Brain microvascular endothelial cell (primary cell): ENCODE data around the gene KIF18A.

Experiments
- DNase-seq: peaks from one replicate; pipeline ENCODE4 v3.0.0-alpha.2; 2020
- H3K27ac ChIP-seq: fragments of 250-450 bp; sonication (Bioruptor Pico); 2 replicates; pipeline ENCODE4 v1.5.1; 2020; ENCODE audit warnings: mild to moderate bottlenecking, moderate library complexity
- H3K27me3 ChIP-seq: fragments of 250-450 bp; sonication (Bioruptor Pico); replicated peaks from 2 replicates; pipeline ENCODE4 v1.5.1; 2020; ENCODE audit warnings: mild to moderate bottlenecking
- H3K36me3 ChIP-seq: fragments of 250-450 bp; sonication (Bioruptor Pico); replicated peaks from 2 replicates; pipeline ENCODE4 v1.5.1; 2020; ENCODE audit warnings: mild to moderate bottlenecking
- H3K4me3 ChIP-seq: 2 replicates; pipeline ENCODE4 v1.5.1; 2011; ENCODE audit warnings: low read depth, mild to moderate bottlenecking, control low read depth, low read length, moderate library complexity
- in situ Hi-C: cut with HindIII; loops from 2 replicates; pipeline ENCODE4 v1.10.0; 2017; ENCODE audit warnings: low sequenced_read_pairs, low pct_ligation_motif_present
- TF ChIP-seq, protein P1 (sequence below): IDR thresholded peaks from 2 replicates; pipeline ENCODE4 v1.5.1; 2011; ENCODE audit warnings: low read depth, mild to moderate bottlenecking, moderate library complexity, low read length, control low read depth, inconsistent platforms; ENCODE audit errors: missing control alignments

KIF18A gene

DNA sequence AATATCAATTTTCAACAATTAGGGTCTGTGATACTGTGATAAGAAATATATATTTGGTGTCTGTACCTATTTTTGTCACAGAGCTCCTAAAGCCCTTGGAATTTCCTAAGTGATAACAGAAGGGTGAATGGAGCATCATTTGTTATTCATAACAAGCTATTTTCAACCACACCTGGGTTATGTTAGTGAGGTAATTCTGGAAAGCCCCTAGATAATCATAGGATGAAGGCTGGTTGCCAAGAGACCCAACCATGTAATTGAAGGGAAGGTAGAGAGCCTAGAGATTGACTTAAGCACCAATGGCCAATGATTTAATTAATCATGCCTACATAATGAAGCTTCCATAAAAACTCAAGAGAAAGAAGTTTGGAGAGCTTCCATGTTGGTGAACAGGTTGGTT lies 109.4 kb downstream of the KIF18A start:
- in situ Hi-C loops: no loop called here
- no peak overlapping the region for H3K4me3 ChIP-seq
- TF ChIP-seq, protein P1, sequence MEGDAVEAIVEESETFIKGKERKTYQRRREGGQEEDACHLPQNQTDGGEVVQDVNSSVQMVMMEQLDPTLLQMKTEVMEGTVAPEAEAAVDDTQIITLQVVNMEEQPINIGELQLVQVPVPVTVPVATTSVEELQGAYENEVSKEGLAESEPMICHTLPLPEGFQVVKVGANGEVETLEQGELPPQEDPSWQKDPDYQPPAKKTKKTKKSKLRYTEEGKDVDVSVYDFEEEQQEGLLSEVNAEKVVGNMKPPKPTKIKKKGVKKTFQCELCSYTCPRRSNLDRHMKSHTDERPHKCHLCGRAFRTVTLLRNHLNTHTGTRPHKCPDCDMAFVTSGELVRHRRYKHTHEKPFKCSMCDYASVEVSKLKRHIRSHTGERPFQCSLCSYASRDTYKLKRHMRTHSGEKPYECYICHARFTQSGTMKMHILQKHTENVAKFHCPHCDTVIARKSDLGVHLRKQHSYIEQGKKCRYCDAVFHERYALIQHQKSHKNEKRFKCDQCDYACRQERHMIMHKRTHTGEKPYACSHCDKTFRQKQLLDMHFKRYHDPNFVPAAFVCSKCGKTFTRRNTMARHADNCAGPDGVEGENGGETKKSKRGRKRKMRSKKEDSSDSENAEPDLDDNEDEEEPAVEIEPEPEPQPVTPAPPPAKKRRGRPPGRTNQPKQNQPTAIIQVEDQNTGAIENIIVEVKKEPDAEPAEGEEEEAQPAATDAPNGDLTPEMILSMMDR: no peak
- H3K27ac ChIP-seq: no peak overlapping the region
- no peaks in the 10 kb centered on the region for H3K27me3 ChIP-seq
- no peak for DNase-seq
- H3K36me3 ChIP-seq: no peaks in the 10 kb centered on the region

GRCh38 chr11:27997344-27997743 lies 110.6 kb downstream of the KIF18A start:
- Histone ChIP-seq H3K27me3 (no peaks in the 10 kb centered on the region), H3K36me3 (no peaks in the 10 kb centered on the region), H3K27ac (no peak overlapping the region), H3K4me3 (no peak overlapping the region)
- in situ Hi-C loops: no loop called here
- DNase-seq: no peak
- TF ChIP-seq, protein P1: no peak

- Histone ChIP-seq H3K27me3 (no peaks in the 10 kb centered on the region), H3K4me3 (no peak overlapping the region), H3K36me3 (no peaks in the 10 kb centered on the region), H3K27ac (no peak overlapping the region)
- in situ Hi-C loops: no loop called here
- no peak for DNase-seq
- TF ChIP-seq, protein P1: no peak
Observed at GRCh38 chr11:27996066-27996465, 111.9 kb downstream of the KIF18A start.

- in situ Hi-C loops: no loop called here
Observed at GRCh38 chr11:27995083-27995482, 112.9 kb downstream of the KIF18A start.

DNA sequence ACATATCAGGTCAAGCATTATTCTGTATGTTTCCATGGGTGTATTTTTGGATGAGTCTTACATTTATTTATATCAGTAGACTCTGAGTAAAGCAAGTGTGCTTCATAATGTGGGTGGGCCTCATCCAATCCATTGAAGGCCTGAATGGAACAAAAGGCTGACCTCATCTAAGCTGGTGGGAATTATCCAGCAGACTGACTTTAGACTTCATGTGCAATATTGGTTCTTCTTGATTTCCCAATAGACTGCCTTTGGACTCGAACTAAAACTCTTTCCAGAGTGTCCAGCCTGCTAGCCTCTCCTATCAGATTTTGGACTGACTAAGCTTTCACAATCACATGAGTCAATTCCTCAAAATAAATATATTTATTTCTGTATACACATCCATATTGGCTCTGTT lies 116.2 kb downstream of the KIF18A start:
- no peaks in the 10 kb centered on the region for H3K36me3 ChIP-seq
- H3K4me3 ChIP-seq: no peak overlapping the region
- TF ChIP-seq, protein P1: no peak
- in situ Hi-C loops: no loop called here
- no peaks in the 10 kb centered on the region for H3K27me3 ChIP-seq
- no peak overlapping the region for H3K27ac ChIP-seq
- no peak for DNase-seq

More at GRCh38 chr11:27995083-27995482, 112.9 kb downstream of the KIF18A start:
- no peak for DNase-seq
- H3K4me3 ChIP-seq: no peak overlapping the region
- no peaks in the 10 kb centered on the region for H3K36me3 ChIP-seq
- H3K27me3 ChIP-seq: no peaks in the 10 kb centered on the region
- no peak overlapping the region for H3K27ac ChIP-seq
- TF ChIP-seq, protein P1: no peak

DNA sequence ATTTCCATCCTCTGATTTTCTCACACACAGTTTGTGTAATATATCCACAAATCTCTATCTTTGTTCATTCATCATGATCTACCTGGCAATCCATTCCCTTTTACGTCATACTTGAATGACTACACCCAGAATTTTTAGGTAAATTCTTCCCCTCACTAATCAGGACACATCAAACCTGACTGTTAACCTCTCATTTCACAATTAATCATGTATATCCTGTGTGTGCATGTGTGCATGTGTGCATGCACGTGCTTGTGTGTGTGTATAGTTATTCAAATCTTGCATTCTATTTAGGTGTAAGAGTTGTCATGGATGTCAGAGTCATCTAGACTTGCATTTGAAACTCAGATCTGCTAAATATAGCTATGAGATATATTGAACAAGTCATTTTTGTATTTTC lies 130.4 kb downstream of the KIF18A start:
- in situ Hi-C loops: no loop called here
- TF ChIP-seq, protein P1: no peak
- Histone ChIP-seq H3K36me3 (no peaks in the 10 kb centered on the region), H3K27me3 (no peaks in the 10 kb centered on the region), H3K27ac (no peak overlapping the region), H3K4me3 (no peak overlapping the region)
- no peak for DNase-seq
